ENCODE data around the gene RNGTT.
A peak's percentile ranks its signal among the peaks of the same experiment; 100 is the strongest.
"Not testable (repeated sequence)": the region's sequence is repeated elsewhere in the genome, so short reads cannot be mapped to it uniquely, and the experiment has no call there.

Gene RNGTT

DNA sequence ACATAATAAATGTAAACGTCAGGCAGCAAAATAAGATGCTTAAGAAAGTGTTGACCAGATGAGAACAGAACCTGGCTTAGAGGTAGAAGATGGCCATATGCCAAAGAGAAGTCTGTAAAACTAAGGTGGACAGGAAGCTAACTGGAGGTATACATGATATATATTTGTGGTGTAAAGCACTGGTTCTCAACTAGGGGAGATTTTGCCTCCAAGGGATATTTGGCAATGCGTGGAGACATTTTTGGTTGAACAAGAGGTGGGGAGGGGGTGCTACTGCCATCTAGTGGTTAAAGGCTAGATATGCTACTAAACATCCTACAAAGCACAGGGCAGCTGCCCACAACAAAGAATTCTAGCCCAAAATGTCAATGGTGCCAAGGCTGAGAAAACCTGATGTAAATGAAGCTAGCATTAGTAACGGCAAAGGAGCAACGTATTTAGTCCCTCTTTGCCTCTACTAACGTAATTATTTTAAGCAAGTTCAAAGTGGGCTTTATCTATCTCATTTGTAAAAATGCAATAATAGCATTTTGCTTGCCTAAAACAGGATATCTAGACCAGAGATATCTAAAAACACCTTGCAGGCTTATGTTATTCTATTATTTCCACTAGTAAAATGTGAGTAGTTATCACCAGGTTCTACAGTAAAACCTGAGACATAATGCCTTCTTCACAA, 182.6 kb downstream of the RNGTT start:
- ChIA-PET POLR2A (ENCODE audit: low non-redundant PET) (no interaction called here), CTCF (interaction anchor here (0.6 to 1.1 kb wide), 4 partner anchors 10 to 1058 kb away, joined by 3 to 4 read pairs (median 3); no protein-coding TSS in a partner anchor)
- TF ChIP-seq, protein P1, sequence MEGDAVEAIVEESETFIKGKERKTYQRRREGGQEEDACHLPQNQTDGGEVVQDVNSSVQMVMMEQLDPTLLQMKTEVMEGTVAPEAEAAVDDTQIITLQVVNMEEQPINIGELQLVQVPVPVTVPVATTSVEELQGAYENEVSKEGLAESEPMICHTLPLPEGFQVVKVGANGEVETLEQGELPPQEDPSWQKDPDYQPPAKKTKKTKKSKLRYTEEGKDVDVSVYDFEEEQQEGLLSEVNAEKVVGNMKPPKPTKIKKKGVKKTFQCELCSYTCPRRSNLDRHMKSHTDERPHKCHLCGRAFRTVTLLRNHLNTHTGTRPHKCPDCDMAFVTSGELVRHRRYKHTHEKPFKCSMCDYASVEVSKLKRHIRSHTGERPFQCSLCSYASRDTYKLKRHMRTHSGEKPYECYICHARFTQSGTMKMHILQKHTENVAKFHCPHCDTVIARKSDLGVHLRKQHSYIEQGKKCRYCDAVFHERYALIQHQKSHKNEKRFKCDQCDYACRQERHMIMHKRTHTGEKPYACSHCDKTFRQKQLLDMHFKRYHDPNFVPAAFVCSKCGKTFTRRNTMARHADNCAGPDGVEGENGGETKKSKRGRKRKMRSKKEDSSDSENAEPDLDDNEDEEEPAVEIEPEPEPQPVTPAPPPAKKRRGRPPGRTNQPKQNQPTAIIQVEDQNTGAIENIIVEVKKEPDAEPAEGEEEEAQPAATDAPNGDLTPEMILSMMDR (conservative IDR thresholded peaks at IDR 0.05; ENCODE audit: low read depth) = peak; percentile 87
- peak; percentile 20 for DNase-seq (ENCODE audit: low spot score)
- no peak overlapping the region for H3K27ac ChIP-seq

DNA sequence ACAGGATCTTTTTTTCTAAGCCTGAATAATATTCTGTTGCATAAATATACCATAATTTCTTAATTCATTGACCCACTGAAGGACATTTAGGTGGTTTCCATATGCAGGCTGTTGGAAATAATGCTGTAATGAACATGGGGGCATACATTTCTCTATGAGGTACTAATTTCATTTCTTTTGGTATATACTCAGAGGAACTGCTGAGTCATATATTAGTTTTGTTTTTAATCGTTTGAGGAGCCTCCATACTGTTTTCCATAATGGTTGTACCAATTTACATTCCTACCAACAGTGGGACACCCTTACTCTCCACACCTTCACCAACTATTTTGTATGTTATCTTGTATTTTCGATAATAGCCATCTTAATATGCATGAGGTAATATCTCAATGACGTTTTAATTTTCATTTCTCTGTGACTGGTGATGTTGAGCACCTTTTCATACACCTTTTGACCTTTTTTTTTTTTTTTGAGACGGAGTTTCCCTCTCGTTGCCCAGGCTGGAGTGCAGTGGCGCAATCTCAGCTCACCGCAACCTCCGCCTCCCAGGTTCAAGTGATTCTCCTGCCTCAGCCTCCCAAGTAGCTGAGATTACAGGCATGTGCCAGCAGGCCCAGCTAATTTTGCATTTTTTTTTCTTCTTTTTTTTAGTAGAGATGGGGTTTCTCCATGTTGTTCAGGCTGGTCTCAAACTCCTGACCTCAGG, 187.4 kb downstream of the RNGTT start:
- no peak overlapping the region for H3K27ac ChIP-seq
- DNase-seq (ENCODE audit: low spot score) = no peak
- POLR2A ChIA-PET (ENCODE audit: low non-redundant PET) = no interaction called here
- CTCF ChIA-PET = interaction anchor here (0.6 kb wide), 1 partner anchor 13 kb away, joined by 4 read pairs; no protein-coding TSS in a partner anchor
- TF ChIP-seq, protein P1 (conservative IDR thresholded peaks at IDR 0.05; ENCODE audit: low read depth) = no peak

DNA sequence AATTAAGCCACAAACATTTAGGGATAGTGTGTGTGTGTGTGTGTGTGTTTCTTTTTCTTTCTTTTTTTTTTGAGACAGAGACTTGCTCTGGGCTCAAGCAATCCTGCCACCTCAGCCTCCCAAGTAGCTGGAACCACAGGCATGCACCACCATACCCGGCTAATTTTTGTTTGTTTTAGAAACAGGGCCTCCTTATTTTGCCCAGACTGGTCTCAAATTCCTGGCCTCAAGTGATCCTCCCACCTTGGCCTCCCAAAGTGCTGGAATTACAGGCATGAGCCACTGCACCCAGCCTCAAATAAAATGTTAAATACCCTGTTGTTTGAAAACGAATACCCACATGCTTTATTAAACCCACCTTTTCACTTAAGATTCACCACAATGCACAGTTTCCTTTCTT, 195.3 kb downstream of the RNGTT start:
- POLR2A ChIA-PET (ENCODE audit: low non-redundant PET); DNase-seq (ENCODE audit: low spot score); CTCF ChIA-PET; H3K27ac ChIP-seq: not testable (repeated sequence)

DNA sequence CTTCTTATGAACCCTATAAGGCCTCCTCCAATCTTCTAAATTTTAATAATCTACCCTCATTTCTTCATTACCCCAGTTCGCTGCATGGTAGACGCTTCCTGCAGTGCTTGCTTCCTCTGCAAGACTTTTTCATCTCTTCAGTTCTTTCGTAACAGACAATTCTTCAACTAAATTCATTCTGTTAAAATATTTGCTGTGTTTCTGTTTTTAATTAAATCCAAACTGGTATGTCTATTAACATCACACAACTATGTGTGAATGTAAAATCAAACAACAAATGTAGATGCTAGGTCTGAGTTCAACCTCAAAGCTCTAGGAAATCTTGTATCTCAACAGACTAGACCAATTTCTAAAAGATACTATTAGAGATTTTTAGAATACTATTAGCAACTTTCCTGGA, 199.3 kb downstream of the RNGTT start:
- ChIA-PET POLR2A (ENCODE audit: low non-redundant PET) (no interaction called here), CTCF (interaction anchor here (0.6 kb wide), 1 partner anchor 1532 kb away, joined by 3 read pairs; no protein-coding TSS in a partner anchor)
- TF ChIP-seq, protein P1 (conservative IDR thresholded peaks at IDR 0.05; ENCODE audit: low read depth) = no peak
- no peak overlapping the region for H3K27ac ChIP-seq
- DNase-seq (ENCODE audit: low spot score) = no peak

DNA sequence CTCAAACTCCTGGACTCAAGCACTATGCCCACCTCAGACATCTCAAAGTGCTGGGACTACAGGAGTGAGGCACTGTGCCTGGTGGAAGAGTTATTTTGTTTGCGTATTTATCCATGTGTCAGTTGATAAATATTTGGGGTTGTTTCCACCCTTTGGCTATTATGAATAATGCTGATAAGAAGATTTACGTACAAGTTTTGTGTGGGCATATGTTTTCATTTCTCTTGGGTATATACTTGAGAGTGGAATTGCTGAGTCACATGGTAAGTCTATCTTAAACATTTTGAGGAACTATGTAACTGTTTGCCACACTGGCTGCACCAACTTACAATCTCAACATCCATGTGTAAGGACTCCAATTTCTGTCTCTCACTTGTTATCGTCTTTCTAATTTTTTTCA, 200.3 kb downstream of the RNGTT start:
- POLR2A ChIA-PET (ENCODE audit: low non-redundant PET) = no interaction called here
- no peak for DNase-seq (ENCODE audit: low spot score)
- H3K27ac ChIP-seq = no peak overlapping the region
- TF ChIP-seq, protein P1 (conservative IDR thresholded peaks at IDR 0.05; ENCODE audit: low read depth) = no peak
- CTCF ChIA-PET = interaction anchor here (0.7 kb wide), 3 partner anchors 31 to 945 kb away, joined by 3 to 5 read pairs (median 4); no protein-coding TSS in a partner anchor

DNA sequence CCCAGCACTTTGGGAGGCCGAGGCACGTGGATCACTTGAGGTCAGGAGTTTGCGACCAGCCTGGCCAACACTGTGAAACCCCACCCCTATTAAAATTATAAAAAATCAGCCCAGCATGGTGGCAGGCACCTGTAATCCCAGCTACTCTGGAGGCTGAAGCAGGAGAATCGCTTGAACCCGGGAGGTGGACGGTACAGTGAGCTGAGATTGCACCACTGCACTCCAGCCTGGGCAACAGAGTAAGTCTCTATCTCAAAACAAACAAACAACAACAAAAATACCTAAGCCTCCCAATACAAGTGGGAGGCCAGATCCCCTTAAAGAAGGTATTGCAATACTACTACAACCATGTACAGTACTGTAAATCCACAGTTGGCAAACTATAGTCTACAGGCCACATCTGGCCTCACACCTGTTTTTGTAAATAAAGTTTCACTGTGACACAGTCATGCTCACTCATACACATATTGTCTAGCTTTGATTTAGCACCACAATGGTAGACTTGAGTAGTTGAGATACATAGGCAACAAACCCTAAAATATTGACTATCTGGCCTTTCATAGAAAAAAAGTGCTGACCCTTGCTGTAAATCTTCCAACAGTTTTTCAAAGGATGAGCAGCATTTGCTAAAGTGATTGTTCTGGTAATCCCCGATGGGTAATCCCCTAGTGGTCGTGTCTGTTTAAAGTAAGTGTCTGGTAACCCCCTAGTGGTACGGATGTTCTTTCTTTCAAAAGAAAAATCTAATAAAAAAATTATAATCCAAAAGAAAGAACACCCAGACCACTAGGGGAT, 202.0 kb downstream of the RNGTT start:
- ChIA-PET CTCF (interaction anchor here (0.6 kb wide), 2 partner anchors 17 to 1303 kb away, joined by 3 read pairs; no protein-coding TSS in a partner anchor), POLR2A (ENCODE audit: low non-redundant PET) (no interaction called here)
- TF ChIP-seq, protein P1 (conservative IDR thresholded peaks at IDR 0.05; ENCODE audit: low read depth) = no peak
- no peak overlapping the region for H3K27ac ChIP-seq
- DNase-seq (ENCODE audit: low spot score) = no peak
